ENCODE measurements around the gene PI4KA.
"Not testable (repeated sequence)": the region's sequence is repeated elsewhere in the genome, so short reads cannot be mapped to it uniquely, and the experiment has no call there.

Gene PI4KA

DNA sequence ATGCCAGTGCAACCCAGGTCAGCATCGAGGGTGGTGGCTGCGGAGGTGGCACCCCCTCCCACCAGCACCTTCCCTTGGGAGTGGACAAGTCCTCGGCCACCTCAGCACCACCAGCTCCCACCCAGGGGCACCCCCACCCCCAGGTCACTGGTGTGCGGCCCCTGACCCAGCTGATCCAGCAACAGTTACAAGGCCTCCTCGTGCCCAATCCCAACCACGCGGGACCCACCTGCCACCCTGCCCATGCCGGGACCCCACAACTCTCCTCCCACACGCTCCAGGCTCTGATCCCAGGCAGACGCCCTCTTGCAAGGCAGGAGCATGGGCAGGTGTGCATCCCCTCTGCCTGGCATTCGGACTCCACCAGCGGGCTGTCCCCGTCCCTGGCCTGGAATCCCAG is 189.8 kb downstream of the PI4KA start:
- DNase-seq (ENCODE audit: low read depth in 2 of 2); H3K4me3 ChIP-seq (replicated peaks in 1 of 2; ENCODE audit: low read depth in 2 of 2, low read length in 2 of 2): not testable (repeated sequence)

DNA sequence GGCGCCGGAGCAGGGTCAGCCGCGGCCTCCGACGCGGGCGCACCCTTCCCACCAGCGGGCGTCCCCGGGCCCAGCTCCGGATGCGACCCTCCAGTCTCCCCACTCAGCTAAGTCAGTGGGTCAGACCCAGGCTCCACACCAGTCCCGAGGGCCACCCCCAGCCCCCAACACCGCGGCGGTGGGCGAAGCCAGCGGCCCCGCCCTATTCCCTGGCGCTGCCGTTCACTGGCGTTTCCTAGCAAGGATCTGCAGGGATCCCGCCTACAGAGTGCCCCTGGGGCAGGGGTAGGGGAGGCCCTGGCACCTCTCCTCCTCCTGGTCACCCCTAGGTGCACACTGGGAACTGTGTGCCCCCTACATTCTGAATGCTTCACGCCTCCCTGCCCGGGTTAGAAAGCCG is 190.4 kb downstream of the PI4KA start:
- H3K4me3 ChIP-seq (replicated peaks in 1 of 2; ENCODE audit: low read depth in 2 of 2, low read length in 2 of 2); DNase-seq (ENCODE audit: low read depth in 2 of 2): not testable (repeated sequence)

DNA sequence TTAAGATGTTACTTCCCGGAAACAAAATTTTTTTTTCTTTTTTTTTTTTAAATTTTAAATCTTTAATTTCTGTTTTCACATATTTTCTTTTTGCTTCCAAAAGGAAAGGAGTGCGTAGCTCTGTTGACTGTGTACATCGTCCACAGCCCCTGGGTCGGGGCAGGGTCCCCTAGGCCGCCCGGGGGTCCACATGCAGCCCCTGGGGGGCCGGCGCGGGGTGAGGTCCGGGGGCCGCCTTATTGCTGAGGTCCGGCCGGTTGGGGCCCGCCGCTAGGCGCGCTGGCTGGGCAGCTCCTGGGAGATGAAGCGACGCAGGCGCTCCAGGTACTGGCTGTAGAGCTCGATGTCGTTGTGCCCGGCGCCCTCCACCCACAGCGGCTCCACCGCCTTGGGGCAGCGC is 191.1 kb downstream of the PI4KA start:
- H3K4me3 ChIP-seq (replicated peaks in 1 of 2; ENCODE audit: low read depth in 2 of 2, low read length in 2 of 2); DNase-seq (ENCODE audit: low read depth in 2 of 2): not testable (repeated sequence)

DNA sequence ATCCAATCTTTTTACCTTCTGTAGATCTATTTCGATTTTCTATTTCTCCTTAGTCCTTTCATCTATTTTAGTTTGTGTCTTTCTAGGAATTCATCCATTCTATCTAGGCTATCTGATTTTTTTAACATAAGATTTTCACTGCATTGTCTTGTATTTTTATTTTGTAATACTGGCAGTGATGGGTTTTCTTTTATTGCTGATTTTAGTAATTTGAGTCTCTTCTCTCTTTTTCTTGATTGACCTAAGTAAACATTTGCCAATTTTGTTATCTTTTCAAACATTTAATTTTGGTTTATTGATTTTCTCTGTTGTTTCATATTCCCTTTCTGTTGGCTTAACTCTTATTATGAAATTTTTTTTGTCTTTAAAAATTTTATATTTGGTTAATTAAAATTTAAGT is 192.1 kb downstream of the PI4KA start:
- no peak overlapping the region for H3K4me3 ChIP-seq (replicated peaks in 1 of 2; ENCODE audit: low read depth in 2 of 2, low read length in 2 of 2)
- TF ChIP-seq, protein P1, sequence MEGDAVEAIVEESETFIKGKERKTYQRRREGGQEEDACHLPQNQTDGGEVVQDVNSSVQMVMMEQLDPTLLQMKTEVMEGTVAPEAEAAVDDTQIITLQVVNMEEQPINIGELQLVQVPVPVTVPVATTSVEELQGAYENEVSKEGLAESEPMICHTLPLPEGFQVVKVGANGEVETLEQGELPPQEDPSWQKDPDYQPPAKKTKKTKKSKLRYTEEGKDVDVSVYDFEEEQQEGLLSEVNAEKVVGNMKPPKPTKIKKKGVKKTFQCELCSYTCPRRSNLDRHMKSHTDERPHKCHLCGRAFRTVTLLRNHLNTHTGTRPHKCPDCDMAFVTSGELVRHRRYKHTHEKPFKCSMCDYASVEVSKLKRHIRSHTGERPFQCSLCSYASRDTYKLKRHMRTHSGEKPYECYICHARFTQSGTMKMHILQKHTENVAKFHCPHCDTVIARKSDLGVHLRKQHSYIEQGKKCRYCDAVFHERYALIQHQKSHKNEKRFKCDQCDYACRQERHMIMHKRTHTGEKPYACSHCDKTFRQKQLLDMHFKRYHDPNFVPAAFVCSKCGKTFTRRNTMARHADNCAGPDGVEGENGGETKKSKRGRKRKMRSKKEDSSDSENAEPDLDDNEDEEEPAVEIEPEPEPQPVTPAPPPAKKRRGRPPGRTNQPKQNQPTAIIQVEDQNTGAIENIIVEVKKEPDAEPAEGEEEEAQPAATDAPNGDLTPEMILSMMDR (IDR thresholded peaks at IDR 0.05; ENCODE audit: low read depth, low read length) = no peak
- DNase-seq (ENCODE audit: low read depth in 2 of 2) = no peak

DNA sequence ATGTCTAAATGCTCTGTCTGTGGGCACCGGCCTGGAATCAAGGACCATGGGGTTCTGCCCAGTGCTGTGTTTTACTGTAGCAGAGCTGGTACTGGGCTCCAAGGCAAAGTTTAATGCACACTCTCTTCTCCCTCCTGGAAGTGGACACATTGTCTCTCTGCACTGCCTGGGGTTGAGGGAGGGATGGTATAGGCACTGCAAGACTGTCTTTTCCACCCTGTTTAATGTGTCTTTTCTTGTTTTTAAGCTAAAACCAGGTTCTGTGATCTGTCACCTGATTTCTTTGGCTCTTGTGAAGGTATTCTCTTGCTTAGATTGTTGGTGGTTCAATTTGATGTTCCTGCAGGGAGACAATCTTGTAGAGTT is 194.0 kb downstream of the PI4KA start:
- no peak for DNase-seq (ENCODE audit: low read depth in 2 of 2)
- TF ChIP-seq, protein P1 (IDR thresholded peaks at IDR 0.05; ENCODE audit: low read depth, low read length) = no peak

DNA sequence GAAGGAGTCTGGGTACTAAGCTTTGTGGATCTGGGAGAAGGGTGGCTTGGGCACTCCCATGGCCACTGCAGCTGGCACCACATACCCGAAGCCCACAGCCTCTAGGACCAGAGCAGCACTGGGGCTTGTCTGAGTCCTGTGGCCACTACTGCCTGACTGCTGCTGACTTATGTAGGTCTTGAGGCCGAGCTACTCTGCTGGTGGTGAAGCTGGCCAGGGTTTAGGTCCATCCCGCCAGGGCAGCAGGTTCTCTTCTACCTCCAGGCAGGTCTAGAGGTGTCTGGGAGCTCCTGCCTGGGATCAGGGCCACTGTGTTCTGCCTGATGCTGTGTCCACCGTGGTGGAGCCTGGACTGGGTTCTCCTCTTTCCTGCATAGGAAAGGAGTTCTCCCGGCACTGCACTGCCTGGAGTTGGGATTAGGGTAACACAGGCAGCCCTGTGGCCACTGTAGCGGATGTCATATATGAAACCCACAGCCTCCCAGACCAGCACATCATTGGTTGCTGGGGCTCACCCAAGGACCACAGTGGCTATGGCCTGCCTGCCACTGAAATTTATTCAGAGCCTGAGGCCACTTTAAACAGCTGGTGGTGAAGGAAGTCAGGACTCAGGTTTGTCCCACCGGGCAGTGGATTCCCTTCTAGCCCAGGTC is 194.5 kb downstream of the PI4KA start:
- no peak for DNase-seq (ENCODE audit: low read depth in 2 of 2)
- TF ChIP-seq, protein P1 (IDR thresholded peaks at IDR 0.05; ENCODE audit: low read depth, low read length) = no peak
- no peak overlapping the region for H3K4me3 ChIP-seq (replicated peaks in 1 of 2; ENCODE audit: low read depth in 2 of 2, low read length in 2 of 2)

More for the DNA sequence above, 194.0 kb downstream of the PI4KA start:
- H3K4me3 ChIP-seq (replicated peaks in 1 of 2; ENCODE audit: low read depth in 2 of 2, low read length in 2 of 2) = no peak overlapping the region

DNA sequence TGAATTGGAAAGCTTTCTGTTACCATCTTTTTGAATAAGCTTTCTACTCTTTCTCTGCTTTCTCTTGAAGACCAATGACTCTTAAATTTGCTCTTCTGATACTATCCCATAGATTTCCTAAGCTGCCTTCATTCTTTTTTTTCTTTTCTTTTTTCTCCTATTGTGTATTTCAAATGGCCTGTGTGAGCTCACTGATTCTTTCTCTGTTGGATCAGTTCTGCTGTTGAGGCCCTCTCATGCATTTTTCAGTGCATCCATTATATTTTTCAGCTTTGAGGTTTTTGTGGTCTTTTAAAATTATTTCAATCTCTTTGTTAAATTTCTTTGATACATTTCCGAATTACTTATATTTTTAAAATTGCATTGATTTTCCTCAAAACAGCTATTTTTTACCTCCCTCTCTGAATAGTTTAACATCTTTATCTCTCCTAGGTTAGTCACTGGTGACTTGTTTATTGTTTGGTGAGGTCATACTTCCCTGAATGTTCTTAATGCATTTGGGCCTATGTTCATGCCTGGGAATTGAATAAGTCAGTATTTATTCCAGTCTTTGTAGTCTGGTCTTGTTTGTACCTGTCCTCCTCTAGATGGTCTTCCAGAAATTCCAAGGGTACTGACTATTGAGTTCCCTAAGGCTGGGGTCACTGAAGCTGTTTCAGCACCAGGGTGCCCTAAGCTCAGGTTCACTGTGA is 195.3 kb downstream of the PI4KA start:
- TF ChIP-seq, protein P1 (IDR thresholded peaks at IDR 0.05; ENCODE audit: low read depth, low read length) = no peak
- no peak overlapping the region for H3K4me3 ChIP-seq (replicated peaks in 1 of 2; ENCODE audit: low read depth in 2 of 2, low read length in 2 of 2)
- DNase-seq (ENCODE audit: low read depth in 2 of 2) = peak in 1 of 2 donors; percentile 13

DNA sequence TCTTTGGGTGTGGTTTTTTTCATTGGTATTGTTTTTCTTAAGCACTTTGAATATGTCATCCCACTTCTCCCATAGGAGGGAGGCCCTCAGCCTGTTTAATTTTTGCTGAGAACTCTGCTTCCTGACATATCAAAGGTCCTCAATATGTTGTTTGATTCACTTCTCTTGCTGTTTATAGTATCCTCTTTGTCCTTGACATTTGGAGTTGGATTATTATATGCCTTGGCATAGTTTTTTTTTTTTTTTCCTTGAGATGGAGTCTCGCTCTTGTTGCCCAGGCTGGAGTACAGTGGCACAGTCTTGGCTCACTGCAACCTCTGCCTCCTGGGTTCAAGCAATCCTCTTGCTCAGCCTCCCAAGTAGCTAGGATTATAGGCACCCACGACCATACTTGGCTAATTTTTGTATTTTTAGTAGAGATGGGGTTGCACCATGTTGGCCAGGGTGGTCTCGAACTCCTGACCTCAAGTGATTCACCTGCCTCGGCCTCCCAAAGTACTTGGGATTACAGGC is 196.0 kb downstream of the PI4KA start:
- not testable (repeated sequence) for DNase-seq (ENCODE audit: low read depth in 2 of 2); H3K4me3 ChIP-seq (replicated peaks in 1 of 2; ENCODE audit: low read depth in 2 of 2, low read length in 2 of 2)

DNA sequence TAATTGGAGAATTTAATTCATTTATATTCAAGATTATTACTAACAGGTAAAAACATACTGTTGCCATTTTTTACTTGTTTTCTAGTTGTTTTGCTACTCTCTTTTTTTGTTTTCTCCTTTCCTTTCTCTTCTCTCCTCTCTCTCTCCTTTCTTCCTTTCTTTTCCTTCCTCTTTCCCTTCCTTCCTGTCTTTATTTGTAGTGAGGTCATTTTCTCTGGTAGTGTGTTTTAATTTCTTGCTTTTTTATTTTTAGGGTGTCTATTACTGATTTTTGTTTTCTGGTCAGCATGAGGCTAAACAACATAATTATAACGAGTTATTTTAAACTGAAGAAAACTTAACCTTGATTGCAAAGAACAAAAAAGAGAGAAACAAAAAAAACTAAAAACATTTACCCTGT is 197.1 kb downstream of the PI4KA start:
- DNase-seq (ENCODE audit: low read depth in 2 of 2) = no peak

More for the DNA sequence above, 197.1 kb downstream of the PI4KA start:
- TF ChIP-seq, protein P1 (IDR thresholded peaks at IDR 0.05; ENCODE audit: low read depth, low read length) = no peak
- no peak overlapping the region for H3K4me3 ChIP-seq (replicated peaks in 1 of 2; ENCODE audit: low read depth in 2 of 2, low read length in 2 of 2)

Data from cardiac fibroblast (primary cell).